Chondrocyte (in vitro differentiated cells): ENCODE results near the gene GTPBP3. TPM values are rescaled to one million over a fixed set of nuclear protein-coding genes. Genes with fewer than 3 reads are reported as not detected.

Experiments
- DNase-seq: peaks from one replicate; pipeline ENCODE4 v3.0.0; 2021; ENCODE audit warnings: mixed read lengths, low spot score
- H3K27ac Mint-ChIP-seq: one replicate; pipeline ENCODE4 v1.8.0; 2021; ENCODE audit warnings: mild to moderate bottlenecking, moderate library complexity, mixed read lengths; ENCODE audit not compliant: unreplicated experiment
- H3K27me3 Mint-ChIP-seq: 2 replicates; pipeline ENCODE4 v1.8.0; 2021; ENCODE audit warnings: low read depth, mixed read lengths
- H3K36me3 Mint-ChIP-seq: 2 replicates; pipeline ENCODE4 v1.8.0; 2021; ENCODE audit warnings: low read depth, mixed read lengths
- H3K4me1 Mint-ChIP-seq: 2 replicates; pipeline ENCODE4 v1.8.0; 2021; ENCODE audit warnings: low read depth, mild to moderate bottlenecking, mixed read lengths
- H3K4me3 Mint-ChIP-seq: one replicate; pipeline ENCODE4 v1.8.0; 2021; ENCODE audit warnings: mild to moderate bottlenecking, moderate library complexity, mixed read lengths; ENCODE audit not compliant: unreplicated experiment
- H3K9me3 Mint-ChIP-seq: 2 replicates; pipeline ENCODE4 v1.8.0; 2021; ENCODE audit warnings: low read depth, mixed read lengths
- CTCF ChIP-seq: fragments of 200-600 bp; sonication (generic); IDR thresholded peaks from 2 replicates; pipeline ENCODE4 v1.5.0; 2021; ENCODE audit warnings: antibody characterized with exemption, mild to moderate bottlenecking, moderate library complexity
- total RNA-seq: library from RNA; stranded (reverse); gene quantifications from 3 replicates; pipeline ENCODE4 v1.2.1, GENCODE V29; 2021

The GTPBP3 gene
- total RNA-seq, 1 donor from 2014 or later = 20.6 TPM

GRCh38 chr19:17311455-17312188 is 25.7 kb upstream of the GTPBP3 start:
- Mint-ChIP-seq H3K36me3 (peaks cover 10% of the 10 kb centered on the region), H3K4me3 (peak overlapping the region; percentile 65), H3K9me3 (no peaks in the 10 kb centered on the region), H3K27ac (peak overlapping the region; percentile 96), H3K4me1 (peaks cover 40% of the 10 kb centered on the region), H3K27me3 (no peaks in the 10 kb centered on the region)
- DNase-seq = no peak
- TF ChIP-seq CTCF = no peak

- H3K27me3 Mint-ChIP-seq = no peaks in the 10 kb centered on the region
- peaks cover 10% of the 10 kb centered on the region for H3K36me3 Mint-ChIP-seq
- H3K9me3 Mint-ChIP-seq = no peaks in the 10 kb centered on the region
- peak overlapping the region; percentile 65 for H3K4me3 Mint-ChIP-seq
- peaks cover 37% of the 10 kb centered on the region for H3K4me1 Mint-ChIP-seq
- peak overlapping the region; percentile 96 for H3K27ac Mint-ChIP-seq
- no peak for DNase-seq
- TF ChIP-seq CTCF = no peak
Observed at GRCh38 chr19:17312189-17313113, 24.9 kb upstream of the GTPBP3 start.

GRCh38 chr19:17314007-17314593 is 23.3 kb upstream of the GTPBP3 start:
- Mint-ChIP-seq H3K36me3 (peaks cover 12% of the 10 kb centered on the region), H3K4me1 (peaks cover 31% of the 10 kb centered on the region), H3K4me3 (no peak overlapping the region), H3K9me3 (no peaks in the 10 kb centered on the region), H3K27me3 (no peaks in the 10 kb centered on the region), H3K27ac (peak overlapping the region; percentile 17)
- DNase-seq = no peak
- TF ChIP-seq CTCF = no peak

GRCh38 chr19:17318966-17319365 is 18.4 kb upstream of the GTPBP3 start:
- DNase-seq = no peak

More at GRCh38 chr19:17318966-17319365, 18.4 kb upstream of the GTPBP3 start:
- no peak overlapping the region for H3K4me3 Mint-ChIP-seq
- H3K27me3 Mint-ChIP-seq = no peaks in the 10 kb centered on the region
- no peak overlapping the region for H3K27ac Mint-ChIP-seq
- H3K36me3 Mint-ChIP-seq = peaks cover 17% of the 10 kb centered on the region
- H3K4me1 Mint-ChIP-seq = peaks cover 5% of the 10 kb centered on the region
- no peaks in the 10 kb centered on the region for H3K9me3 Mint-ChIP-seq
- TF ChIP-seq CTCF = no peak
